Activated CD8-positive, alpha-beta memory T cell treated with anti-CD3 and anti-CD28 coated beads, Interleukin-2, amount 50 U/mL, for 1 hour (primary cell): ENCODE measurements around the gene EMX1.

Experiments
- DNase-seq: peaks from one replicate; pipeline ENCODE4 v3.0.0-alpha.2; 2020; ENCODE audit errors: extremely low read depth

The EMX1 gene

DNA sequence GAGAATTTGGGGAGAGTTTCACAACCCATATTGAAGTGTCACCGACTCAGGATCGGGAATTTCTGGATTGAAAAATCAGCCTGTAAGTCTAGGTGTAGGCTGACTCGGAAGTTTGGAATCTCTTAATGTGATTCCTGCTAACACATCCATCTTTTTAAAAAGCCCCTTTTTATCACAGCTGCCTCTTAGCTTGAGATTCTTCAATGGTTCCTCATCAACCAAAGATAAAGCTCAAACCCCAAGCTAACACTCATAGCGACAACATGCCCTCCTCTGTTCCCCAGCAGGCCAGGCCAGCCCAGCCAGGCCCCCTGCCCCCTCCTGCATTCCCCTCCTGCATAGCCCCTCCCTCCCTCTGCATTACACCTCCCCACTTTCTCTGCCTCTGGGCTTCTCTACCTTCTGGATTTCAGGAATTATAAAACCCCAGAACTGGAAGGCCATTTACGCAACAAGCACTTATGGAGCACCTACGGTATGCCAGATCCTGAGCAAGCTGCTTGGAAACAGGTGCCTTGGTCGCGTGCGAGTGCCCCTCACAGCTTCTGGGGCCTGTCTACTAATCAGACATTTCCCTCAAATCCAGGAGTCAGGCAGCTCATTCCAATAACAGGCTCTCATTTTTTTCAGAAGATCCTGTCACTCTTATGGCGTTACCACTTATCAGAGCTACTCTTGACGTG lies 63.4 kb downstream of the EMX1 start:
- DNase-seq: no peak

DNA sequence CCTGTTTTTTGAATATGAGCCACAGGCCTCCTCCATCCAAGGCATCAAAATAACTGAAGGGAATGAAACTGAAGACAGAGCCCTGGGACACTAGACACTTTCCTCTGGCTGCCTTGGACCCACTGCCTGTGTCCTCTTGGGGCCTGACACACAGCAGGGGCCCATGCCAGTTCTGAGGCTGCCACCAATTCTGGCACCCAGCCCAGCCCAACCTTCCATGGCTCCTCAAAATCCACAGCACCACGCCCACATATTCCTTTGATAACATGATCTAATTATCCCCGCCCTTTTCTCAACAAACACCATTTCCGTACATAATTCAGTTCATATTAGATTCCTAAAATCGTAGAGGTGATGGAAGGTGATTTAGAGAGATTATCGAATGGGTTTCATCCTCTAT lies 64.2 kb downstream of the EMX1 start:
- no peak for DNase-seq

DNA sequence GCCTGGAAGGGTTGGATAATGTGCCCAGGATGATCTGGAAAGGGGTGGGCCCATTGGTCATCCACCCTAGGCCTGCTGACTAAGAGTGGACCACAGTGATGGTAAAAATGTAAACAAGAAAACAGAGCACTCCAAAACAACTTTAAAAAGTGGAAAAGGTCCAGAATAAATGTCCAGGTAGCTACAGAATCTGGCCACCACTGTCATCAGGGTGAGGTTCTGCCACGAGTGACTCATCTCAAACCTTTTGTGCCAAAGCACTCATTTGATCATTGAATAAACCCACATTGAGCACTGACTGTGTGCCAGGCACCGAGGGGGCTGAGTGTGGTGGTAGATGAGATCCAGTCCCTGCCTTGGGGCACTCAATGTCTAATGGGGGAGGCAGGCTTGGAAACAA lies 64.9 kb downstream of the EMX1 start:
- no peak for DNase-seq

DNA sequence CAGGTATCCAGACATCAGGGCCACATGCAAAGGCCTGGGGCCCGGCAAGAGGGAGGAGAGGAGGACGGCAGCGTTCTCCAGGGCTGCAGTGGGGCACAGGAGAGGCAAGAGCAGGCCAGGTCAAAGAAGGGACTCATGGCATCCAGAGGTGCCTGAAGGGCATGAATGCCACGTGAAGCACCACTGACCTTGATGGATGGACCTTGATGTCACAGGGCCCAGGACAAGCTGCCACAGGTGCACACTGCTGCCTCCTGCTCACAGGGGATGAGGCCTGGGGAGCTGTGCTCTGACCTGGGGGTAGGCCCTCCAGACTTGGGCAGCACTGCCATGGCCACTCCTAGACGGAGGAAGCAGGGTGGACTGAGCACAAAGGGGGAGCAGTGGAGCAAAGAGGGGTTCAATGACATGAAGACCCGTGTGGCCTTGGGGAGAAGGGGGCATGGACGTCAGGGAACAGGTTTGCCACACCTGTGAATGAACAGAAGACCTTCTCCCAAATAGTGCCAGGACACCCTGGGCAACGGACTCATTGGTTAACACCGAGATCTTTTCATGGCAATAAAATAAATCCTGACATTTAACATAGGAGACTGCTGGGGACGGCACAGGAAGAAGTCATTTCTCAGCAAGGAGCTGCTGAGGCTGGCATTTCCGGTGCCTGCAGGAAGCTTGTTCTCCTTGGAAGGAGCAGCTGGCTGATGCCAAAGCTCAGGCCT lies 65.6 kb downstream of the EMX1 start:
- DNase-seq: no peak

DNA sequence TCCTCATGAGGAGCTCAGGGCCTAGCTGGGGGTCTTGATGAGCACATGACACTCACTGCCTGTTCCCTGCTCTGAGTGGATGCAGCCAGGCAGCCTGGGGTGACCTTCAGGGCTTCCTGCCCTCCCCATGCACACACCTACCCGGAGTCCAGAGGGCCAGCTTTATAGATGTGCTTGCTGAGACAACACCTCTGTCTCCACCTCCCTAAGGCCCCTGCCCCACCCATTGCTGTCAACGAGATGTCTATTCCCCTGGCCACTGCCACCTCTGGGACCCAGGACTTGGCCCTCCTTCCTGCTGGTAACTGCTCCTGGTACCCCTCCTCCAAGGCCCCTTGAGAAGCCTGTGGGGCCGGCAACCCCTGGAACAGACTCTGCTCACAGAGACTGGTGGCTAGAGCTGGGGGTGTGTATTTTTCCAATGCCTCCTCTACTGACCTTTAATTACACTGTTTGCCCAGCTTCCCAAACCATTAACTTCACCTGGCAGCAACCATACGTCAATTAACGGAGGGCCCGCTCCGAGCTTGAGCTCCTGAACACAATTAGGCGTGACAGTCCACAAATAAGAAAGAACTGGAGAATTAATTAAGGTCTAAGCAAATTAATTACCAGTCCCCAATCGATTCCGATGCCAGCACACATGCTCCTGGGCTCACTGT lies 66.3 kb downstream of the EMX1 start:
- no peak for DNase-seq

DNA sequence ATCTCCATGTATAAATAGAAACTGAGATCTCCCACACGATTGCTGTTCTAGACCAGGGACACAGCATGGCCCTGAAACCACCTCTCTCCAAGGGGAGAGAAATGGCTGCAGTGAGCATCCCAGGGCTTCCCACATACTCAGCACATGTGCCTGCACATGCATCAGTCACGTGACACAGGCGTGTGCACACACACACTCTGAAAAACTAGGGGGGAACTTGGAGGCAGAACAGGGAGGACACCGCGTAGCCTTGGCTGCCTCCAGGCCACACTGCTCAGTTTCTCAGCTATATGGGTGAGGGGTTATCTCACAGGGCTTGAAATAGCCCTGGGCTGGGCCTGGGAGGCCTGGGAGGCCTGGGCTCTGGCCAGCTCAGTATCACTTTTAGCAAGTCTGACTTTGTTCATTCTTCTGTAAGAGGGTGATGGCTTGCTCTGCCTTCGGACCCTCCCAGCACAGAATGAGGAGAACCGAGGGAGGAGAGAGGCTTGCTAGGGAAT lies 66.9 kb downstream of the EMX1 start:
- DNase-seq: no peak
